ENCODE data around the gene IGSF8.

IGSF8 gene

GRCh38 chr1:160101717-160102522 lies 3.5 kb upstream of the IGSF8 start:
- no peak for DNase-seq

GRCh38 chr1:160101037-160101716 lies 2.8 kb upstream of the IGSF8 start:
- peak; percentile 86 for DNase-seq

- DNase-seq, result no peak
These were observed 1.4 kb upstream of the IGSF8 start for GRCh38 chr1:160099716-160100375.

GRCh38 chr1:160098852-160099561 lies 588 bp upstream of the IGSF8 start:
- peak; percentile 99 for DNase-seq

- DNase-seq, result peak; percentile 71
These were observed 1.1 kb downstream of the IGSF8 start for GRCh38 chr1:160097151-160097910.

- no peak for DNase-seq
These were observed 1.9 kb downstream of the IGSF8 start for GRCh38 chr1:160096274-160097116.

GRCh38 chr1:160095382-160096105 lies 2.9 kb downstream of the IGSF8 start:
- DNase-seq, result no peak

- DNase-seq, result no peak
These were observed 3.6 kb downstream of the IGSF8 start for GRCh38 chr1:160094806-160095205.

- no peak for DNase-seq
These were observed 4.2 kb downstream of the IGSF8 start for GRCh38 chr1:160094291-160094625.

- DNase-seq, result no peak
These were observed 4.7 kb downstream of the IGSF8 start for GRCh38 chr1:160093624-160094290.

GRCh38 chr1:160093069-160093395 lies 5.4 kb downstream of the IGSF8 start:
- DNase-seq, result no peak

GRCh38 chr1:160092366-160093068 lies 5.9 kb downstream of the IGSF8 start:
- DNase-seq, result no peak

- no peak for DNase-seq
These were observed 6.7 kb downstream of the IGSF8 start for GRCh38 chr1:160091666-160092223.

- no peak for DNase-seq
These were observed 7.7 kb downstream of the IGSF8 start for GRCh38 chr1:160090760-160091159.

GRCh38 chr1:160089883-160090282 lies 8.5 kb downstream of the IGSF8 start:
- no peak for DNase-seq

GRCh38 chr1:160087118-160087662 lies 11.2 kb downstream of the IGSF8 start:
- no peak for DNase-seq

- no peak for DNase-seq
These were observed 11.9 kb downstream of the IGSF8 start for GRCh38 chr1:160086456-160086892.

GRCh38 chr1:160085686-160086455 lies 12.5 kb downstream of the IGSF8 start:
- peak; percentile 91 for DNase-seq

All from activated effector memory CD4-positive, alpha-beta T cell treated with anti-CD3 and anti-CD28 coated beads, Interleukin-2, amount 50 U/mL, for 16 hours (primary cell).